Measurements from ENCODE around the gene BCAS4.

DNA sequence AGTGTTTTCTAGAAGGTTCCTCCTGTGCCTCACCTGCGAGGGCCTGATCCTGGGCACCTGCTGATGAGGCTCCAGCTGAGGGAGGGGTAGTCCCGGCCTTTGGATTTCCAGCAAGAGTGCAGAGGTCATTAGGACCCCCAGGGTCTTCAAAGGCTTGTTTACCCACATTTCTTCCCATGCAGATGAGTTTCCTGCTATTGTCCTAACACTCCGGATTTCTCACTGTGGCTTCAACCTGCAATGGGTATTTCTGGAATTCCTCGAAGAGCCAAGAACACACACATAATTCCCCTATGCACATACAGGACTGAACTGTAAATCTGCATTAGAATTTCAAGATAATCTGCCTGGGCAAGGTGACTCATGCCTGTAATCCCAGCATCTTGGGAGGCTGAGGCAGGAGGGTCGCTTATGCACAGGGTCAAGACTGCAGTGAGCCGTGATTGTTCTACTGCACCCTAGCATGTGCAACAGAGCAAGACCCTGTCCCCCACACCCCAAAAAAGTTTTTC, 82.4 kb downstream of the BCAS4 start:
- TF ChIP-seq, protein P1, sequence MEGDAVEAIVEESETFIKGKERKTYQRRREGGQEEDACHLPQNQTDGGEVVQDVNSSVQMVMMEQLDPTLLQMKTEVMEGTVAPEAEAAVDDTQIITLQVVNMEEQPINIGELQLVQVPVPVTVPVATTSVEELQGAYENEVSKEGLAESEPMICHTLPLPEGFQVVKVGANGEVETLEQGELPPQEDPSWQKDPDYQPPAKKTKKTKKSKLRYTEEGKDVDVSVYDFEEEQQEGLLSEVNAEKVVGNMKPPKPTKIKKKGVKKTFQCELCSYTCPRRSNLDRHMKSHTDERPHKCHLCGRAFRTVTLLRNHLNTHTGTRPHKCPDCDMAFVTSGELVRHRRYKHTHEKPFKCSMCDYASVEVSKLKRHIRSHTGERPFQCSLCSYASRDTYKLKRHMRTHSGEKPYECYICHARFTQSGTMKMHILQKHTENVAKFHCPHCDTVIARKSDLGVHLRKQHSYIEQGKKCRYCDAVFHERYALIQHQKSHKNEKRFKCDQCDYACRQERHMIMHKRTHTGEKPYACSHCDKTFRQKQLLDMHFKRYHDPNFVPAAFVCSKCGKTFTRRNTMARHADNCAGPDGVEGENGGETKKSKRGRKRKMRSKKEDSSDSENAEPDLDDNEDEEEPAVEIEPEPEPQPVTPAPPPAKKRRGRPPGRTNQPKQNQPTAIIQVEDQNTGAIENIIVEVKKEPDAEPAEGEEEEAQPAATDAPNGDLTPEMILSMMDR (IDR thresholded peaks at IDR 0.05): no peak
- TF ChIP-seq POLR2AphosphoS5 (IDR thresholded peaks at IDR 0.05) (no peak), POLR2A (IDR thresholded peaks at IDR 0.05) (no peak)

All from breast epithelium (tissue), 3 donors.